Right atrium auricular region (tissue), 2 donors: Measurements from ENCODE around the gene EGFLAM. TPM values are rescaled to one million over a fixed set of nuclear protein-coding genes. Genes with fewer than 3 reads are reported as not detected.
A peak's percentile ranks its signal among the peaks of the same experiment; 100 is the strongest.
"Not testable (repeated sequence)": the region's sequence is repeated elsewhere in the genome, so short reads cannot be mapped to it uniquely, and the experiment has no call there.

Experiments used
- DNase-seq: peaks from one replicate; pipeline ENCODE4 v3.0.0-alpha.2; 2019; ENCODE audit warnings: low spot score
- H3K27ac ChIP-seq, 2 donors: fragments of 200-600 bp; sonication (generic); 1 replicate in 1 of 2; 2 replicates in 1 of 2; pipeline ENCODE4 v1.5.1; 2016 to 2019
- H3K27me3 ChIP-seq, 2 donors: fragments of 200-600 bp; sonication (generic); one replicate each; pipeline versions ENCODE4 v1.5.1 to v1.6.0; 2017 to 2019
- H3K36me3 ChIP-seq: fragments of 200-600 bp; sonication (generic); one replicate; pipeline ENCODE4 v1.5.1; 2016
- H3K4me1 ChIP-seq, 2 donors: fragments of 200-600 bp; sonication (generic); one replicate each; pipeline versions ENCODE4 v1.5.1 to v1.6.0; 2017 to 2019
- H3K4me3 ChIP-seq, 2 donors: fragments of 200-600 bp; sonication (generic); 1 replicate in 1 of 2; 2 replicates in 1 of 2; pipeline ENCODE4 v1.5.1; 2017 to 2019; ENCODE audit warnings: mild to moderate bottlenecking in 1 of 2, moderate library complexity in 1 of 2
- H3K9me3 ChIP-seq, 2 donors: fragments of 200-600 bp; sonication (generic); one replicate each; pipeline ENCODE4 v1.5.1; 2019
- total RNA-seq, 2 donors: library from RNA; depleted of rRNA; stranded (reverse); fragments of >200 nt; gene quantifications; one replicate each; pipeline ENCODE4 v1.1.0, GENCODE V29; 2016
- TF ChIP-seq, protein P1 (sequence below), 2 donors: fragments of 200-600 bp; sonication (generic); IDR thresholded peaks; one replicate each; pipeline ENCODE4 v1.5.1; 2019; ENCODE audit warnings: antibody characterized with exemption in 2 of 2

Gene EGFLAM
- total RNA-seq, 2 donors from 2014 or later, result 2.2 to 8.8 TPM

DNA sequence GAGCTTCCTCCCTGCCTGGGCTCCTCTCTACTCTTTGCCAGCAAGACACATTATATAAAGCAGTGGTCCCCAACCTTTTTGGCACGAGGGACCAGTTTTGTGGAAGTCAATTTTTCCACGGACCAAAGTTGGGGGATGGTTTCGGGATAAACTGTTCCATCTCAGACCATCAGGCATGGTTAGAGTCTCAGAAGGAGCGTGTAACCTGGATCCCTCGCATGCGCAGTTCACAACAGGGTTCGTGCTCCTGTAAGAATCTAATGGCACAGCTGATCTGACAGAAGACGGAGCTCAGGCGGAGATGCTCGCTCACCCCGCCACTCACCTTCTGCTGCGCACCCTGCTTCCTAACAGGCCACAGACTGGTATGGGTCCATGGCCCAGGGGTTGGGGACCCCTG is 155.3 kb downstream of the EGFLAM start:
- Histone ChIP-seq H3K27me3 (no peaks in the 10 kb centered on the region), H3K9me3 (no peaks in the 10 kb centered on the region), H3K4me3 (no peak overlapping the region), H3K36me3 (no peaks in the 10 kb centered on the region), H3K4me1 (no peaks in the 10 kb centered on the region), H3K27ac (no peak overlapping the region)
- DNase-seq, result peak; percentile 26
- TF ChIP-seq, protein P1, sequence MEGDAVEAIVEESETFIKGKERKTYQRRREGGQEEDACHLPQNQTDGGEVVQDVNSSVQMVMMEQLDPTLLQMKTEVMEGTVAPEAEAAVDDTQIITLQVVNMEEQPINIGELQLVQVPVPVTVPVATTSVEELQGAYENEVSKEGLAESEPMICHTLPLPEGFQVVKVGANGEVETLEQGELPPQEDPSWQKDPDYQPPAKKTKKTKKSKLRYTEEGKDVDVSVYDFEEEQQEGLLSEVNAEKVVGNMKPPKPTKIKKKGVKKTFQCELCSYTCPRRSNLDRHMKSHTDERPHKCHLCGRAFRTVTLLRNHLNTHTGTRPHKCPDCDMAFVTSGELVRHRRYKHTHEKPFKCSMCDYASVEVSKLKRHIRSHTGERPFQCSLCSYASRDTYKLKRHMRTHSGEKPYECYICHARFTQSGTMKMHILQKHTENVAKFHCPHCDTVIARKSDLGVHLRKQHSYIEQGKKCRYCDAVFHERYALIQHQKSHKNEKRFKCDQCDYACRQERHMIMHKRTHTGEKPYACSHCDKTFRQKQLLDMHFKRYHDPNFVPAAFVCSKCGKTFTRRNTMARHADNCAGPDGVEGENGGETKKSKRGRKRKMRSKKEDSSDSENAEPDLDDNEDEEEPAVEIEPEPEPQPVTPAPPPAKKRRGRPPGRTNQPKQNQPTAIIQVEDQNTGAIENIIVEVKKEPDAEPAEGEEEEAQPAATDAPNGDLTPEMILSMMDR (IDR thresholded peaks at IDR 0.05), result no peak

DNA sequence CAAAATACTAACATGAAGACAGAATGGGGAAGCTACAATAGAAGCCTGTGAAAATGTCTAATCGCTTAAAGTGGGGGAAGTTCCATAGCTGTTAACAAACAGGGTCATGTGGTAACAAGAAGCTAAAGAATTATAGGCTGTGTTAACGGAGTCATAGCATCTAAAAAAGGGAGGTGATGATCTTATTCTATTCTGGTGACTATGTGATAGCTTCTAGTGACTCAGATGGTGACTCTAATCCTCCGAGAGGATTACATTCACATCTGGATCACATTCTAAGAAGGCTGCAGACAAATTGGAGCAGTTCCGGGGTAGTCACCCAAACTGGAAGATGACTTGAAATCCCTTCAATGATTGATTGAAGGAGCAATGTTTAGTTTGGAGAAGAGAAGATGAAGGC is 156.0 kb downstream of the EGFLAM start:
- no peak overlapping the region for H3K4me3 ChIP-seq
- H3K27me3 ChIP-seq, result no peaks in the 10 kb centered on the region
- H3K36me3 ChIP-seq, result no peaks in the 10 kb centered on the region
- H3K4me1 ChIP-seq, result no peaks in the 10 kb centered on the region
- TF ChIP-seq, protein P1 (IDR thresholded peaks at IDR 0.05), result no peak
- H3K9me3 ChIP-seq, result no peaks in the 10 kb centered on the region
- DNase-seq, result no peak
- H3K27ac ChIP-seq, result no peak overlapping the region

DNA sequence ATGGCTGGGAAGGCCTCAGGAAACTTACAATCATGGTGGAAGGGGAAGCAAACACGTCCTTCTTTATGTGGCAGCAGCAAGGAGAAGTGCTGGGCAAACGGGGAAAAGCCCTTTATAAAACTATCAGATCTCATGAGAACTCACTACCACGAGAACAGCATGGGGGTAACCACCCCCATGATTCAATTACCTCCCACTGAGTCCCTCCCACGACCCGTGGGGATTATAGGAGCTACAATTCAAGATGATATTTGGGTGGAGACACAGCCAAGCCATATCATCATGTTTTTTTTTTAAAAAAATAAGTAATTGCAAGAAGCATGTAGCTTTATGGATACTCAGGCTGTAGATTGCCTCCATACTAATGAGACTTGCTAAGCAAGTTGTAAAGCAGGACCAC is 157.4 kb downstream of the EGFLAM start:
- not testable (repeated sequence) for H3K4me1 ChIP-seq, H3K27ac ChIP-seq, H3K36me3 ChIP-seq, H3K27me3 ChIP-seq, H3K4me3 ChIP-seq, DNase-seq, H3K9me3 ChIP-seq

DNA sequence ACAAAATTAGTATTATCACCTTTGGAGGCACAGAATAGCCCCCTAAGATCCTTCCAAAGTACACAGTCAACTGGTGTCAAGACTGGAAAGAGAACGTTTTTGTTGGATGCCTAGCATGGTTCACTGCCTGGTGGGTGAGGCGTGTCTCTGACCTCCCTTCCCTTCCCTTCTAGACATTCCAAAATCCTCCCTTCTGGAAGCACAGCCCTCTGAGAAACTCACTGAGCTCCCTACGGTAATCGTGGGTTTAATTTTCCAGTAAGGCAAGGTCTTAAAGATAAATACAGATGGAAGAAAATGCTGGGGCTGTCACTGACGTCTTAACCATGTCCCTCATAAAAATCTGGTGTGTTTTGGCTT is 159.3 kb downstream of the EGFLAM start:
- H3K4me3 ChIP-seq, result no peak overlapping the region
- no peak for DNase-seq
- H3K4me1 ChIP-seq, result no peaks in the 10 kb centered on the region
- TF ChIP-seq, protein P1 (IDR thresholded peaks at IDR 0.05), result no peak
- peak overlapping the region in 1 of 2 donors; percentile 22 for H3K27ac ChIP-seq
- H3K9me3 ChIP-seq, result no peaks in the 10 kb centered on the region
- H3K36me3 ChIP-seq, result no peaks in the 10 kb centered on the region
- H3K27me3 ChIP-seq, result no peaks in the 10 kb centered on the region

DNA sequence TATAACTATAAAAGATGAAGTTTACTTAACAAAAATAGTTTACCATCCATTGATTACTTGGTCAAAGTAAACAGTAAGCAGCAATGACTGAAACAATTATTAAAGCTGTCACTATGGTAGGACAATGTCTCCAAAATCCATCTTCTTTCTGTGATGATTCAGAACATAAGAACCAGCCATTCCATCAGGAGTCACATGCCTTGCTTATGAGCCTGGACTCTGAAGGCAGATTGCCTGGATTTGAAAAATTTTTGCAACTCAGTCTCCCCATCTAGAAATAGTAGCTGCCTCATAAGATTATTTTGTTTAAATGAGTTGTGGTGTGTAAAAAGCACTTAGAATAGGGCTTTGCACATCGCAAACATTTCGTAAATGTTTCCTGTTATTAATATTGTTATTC is 161.9 kb downstream of the EGFLAM start:
- no peaks in the 10 kb centered on the region for H3K27me3 ChIP-seq
- no peaks in the 10 kb centered on the region for H3K4me1 ChIP-seq
- H3K36me3 ChIP-seq, result no peaks in the 10 kb centered on the region
- H3K27ac ChIP-seq, result no peak overlapping the region
- H3K4me3 ChIP-seq, result no peak overlapping the region
- TF ChIP-seq, protein P1 (IDR thresholded peaks at IDR 0.05), result no peak
- no peak for DNase-seq
- no peaks in the 10 kb centered on the region for H3K9me3 ChIP-seq

DNA sequence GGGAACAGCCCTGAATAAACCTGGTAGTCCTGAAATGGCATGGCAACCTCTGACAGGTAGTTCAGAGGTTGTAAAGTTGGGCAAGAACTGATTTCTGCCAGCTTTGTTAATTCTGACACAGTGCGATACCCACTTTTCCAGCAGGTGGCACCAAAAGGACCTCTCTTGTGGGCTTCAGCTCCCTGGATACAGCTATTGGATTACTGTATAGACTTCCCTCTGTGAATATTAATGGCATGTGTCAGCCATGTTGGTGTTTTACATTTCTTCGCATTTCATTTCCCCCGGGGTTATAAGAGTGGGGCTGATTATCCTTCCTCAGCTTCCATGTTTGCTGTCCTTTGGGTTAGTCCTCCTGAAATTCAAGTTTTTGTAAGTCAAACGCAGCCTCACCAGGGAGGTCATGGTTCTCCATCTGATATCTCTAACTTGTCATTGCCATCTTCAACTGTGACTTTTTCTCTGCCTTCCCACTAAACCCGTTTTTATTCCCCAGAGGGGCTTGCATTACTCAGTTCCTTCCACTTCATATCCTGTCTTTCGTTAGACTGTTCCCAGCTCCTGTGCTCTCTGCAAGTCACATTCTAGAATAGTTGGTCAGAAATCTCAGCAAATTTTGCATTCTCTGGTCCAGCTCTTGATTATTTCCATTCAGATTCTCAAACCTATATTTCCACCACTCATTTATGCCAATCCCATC is 162.5 kb downstream of the EGFLAM start:
- Histone ChIP-seq H3K27ac (no peak overlapping the region), H3K4me1 (no peaks in the 10 kb centered on the region), H3K27me3 (no peaks in the 10 kb centered on the region), H3K4me3 (no peak overlapping the region), H3K36me3 (no peaks in the 10 kb centered on the region), H3K9me3 (no peaks in the 10 kb centered on the region)
- TF ChIP-seq, protein P1 (IDR thresholded peaks at IDR 0.05), result peak; percentile 46 to 82
- DNase-seq, result no peak
